Thyroid gland (tissue), 4 donors: Measurements from ENCODE around the gene HDAC11.

Source experiments
- CTCF ChIP-seq, 6 experiments: fragments of 200-600 bp in 3 of 6; fragments of 450-650 bp in 3 of 6; sonication (generic) in 3 of 6; IDR thresholded peaks; one replicate each; pipeline ENCODE4 v1.5.1; 2016 to 2019; ENCODE audit warnings: antibody characterized with exemption in 6 of 6, mild to moderate bottlenecking in 2 of 6, inconsistent platforms in 1 of 6, moderate library complexity in 1 of 6
- POLR2A ChIP-seq, 2 donors: fragments of 450-650 bp; IDR thresholded peaks; one replicate each; pipeline ENCODE4 v1.6.1; 2017; ENCODE audit warnings: antibody characterized with exemption in 2 of 2, mild to moderate bottlenecking in 2 of 2, moderate library complexity in 1 of 2

DNA sequence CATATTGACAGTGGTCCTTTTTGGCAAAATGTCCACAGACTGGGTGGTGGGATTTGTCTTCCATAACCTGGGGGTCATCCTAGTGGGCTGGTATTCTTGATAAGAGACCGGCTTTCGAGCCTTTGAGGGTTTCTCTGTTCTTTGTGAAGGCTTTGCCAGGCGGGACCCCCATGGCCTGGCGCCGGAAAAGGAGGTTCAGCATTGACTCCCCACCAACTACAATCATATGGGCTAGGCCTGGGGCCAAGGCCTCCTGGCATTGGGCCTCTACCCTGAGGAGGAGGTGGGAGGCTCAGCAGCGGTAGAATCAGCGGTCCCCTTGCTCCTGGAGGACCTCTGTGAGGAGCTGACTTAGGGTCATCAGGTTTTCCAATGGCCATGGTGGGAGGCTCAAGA, 19.8 kb upstream of the HDAC11 start:
- TF ChIP-seq POLR2A (IDR thresholded peaks at IDR 0.05) (no peak), CTCF (IDR thresholded peaks at IDR 0.05) (no peak)
